ENCODE results near the gene GTPBP10.
"Not testable (repeated sequence)": the region's sequence is repeated elsewhere in the genome, so short reads cannot be mapped to it uniquely, and the experiment has no call there.

The GTPBP10 gene

DNA sequence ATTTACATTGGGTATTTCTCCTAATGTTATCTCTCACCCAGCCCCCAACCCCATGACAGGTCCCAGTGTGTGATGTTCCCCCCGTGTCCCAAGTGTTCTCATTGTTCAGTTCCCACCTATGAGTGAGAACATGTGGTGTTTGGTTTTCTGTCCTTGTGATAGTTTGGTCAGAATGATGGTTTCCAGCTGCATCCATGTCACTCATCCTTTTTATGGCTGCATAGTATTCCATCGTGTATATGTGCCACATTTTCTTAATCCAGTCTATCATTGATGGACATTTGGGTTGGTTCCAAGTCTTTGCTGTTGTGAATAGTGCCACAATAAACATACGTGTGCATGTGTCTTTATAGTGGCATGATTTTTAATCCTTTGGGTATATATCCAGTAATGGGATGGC is 3.5 kb downstream of the GTPBP10 start:
- DNase-seq (ENCODE audit: extremely low spot score, insufficient read length, low read depth); FAIRE-seq: not testable (repeated sequence)

DNA sequence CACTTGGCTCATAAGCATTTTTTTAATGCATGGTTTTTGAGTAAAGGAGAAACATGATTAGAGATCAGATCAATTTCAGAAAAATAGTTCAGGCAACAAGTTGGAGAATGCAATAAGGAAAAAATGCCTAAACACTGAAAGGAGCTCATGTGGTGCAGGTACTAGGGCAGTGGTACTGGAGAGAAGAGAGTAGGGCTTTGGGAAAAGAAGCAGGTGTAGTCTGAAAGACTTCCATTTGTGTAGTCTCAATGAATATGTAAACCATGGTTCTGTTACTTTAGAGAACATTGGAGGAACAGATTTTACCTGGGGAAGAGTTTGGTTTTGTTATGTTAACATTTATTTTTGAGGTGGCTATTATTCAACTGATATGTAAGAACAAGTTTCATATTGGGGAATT is 5.5 kb downstream of the GTPBP10 start:
- no peak for FAIRE-seq
- no peak for DNase-seq (ENCODE audit: extremely low spot score, insufficient read length, low read depth)

DNA sequence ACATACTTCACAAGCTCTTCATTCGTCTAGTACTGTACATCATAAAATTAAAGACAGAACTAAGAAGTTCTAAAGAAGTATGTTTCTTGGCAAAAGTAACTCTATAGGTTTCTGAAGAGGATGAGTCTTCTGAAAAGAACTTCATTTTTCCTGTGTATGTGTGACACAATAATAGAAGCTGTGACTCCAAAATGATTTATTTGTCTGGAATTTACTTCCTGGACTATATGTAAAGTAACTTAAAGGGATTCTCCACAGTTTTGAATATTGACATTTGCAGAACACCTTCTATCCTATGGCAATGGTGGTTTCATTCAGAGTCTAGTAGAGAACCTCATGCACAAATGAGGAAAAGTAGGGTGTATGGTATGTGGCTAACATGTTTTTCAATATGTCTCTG is 36.9 kb downstream of the GTPBP10 start:
- FAIRE-seq (no peak), DNase-seq (ENCODE audit: extremely low spot score, insufficient read length, low read depth) (no peak)

DNA sequence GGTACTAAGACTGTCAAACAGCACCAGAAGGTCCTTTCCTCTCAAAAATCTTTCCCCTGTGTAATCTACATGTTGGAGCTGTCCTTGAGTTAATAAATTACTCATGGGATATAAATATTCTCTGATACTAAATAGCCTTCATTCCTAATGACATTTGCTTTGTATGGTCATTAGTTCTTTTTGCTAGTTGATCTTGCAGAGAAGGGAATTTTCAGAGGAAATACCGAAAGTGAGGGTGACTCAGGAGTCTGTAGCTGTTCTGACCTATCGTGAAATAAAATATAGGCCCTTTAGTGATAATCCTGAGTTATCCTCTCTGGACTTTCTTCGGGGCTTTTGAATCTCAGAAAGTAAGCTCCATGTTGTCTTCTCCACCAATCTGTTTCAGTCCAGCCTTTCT is 37.3 kb downstream of the GTPBP10 start:
- no peak for FAIRE-seq
- DNase-seq (ENCODE audit: extremely low spot score, insufficient read length, low read depth), result no peak

DNA sequence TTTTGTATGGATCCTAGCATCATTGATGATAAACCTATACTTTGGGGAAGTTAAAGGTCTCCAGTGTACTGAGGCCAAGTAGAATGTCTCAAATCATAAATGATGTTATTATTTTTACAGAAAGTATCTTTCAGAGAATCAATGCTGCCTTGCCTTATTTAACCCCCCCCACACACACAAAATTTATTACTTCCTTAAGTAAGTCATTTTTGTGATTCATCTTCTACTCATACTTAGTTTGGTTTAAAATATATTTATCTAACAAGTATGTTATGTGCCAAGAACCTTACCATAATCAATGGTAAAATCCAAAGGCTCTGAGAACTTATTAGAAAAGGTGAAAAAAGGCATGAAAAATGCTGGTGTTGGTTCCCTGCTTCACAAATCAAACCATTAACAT is 37.9 kb downstream of the GTPBP10 start:
- FAIRE-seq, result no peak
- no peak for DNase-seq (ENCODE audit: extremely low spot score, insufficient read length, low read depth)

DNA sequence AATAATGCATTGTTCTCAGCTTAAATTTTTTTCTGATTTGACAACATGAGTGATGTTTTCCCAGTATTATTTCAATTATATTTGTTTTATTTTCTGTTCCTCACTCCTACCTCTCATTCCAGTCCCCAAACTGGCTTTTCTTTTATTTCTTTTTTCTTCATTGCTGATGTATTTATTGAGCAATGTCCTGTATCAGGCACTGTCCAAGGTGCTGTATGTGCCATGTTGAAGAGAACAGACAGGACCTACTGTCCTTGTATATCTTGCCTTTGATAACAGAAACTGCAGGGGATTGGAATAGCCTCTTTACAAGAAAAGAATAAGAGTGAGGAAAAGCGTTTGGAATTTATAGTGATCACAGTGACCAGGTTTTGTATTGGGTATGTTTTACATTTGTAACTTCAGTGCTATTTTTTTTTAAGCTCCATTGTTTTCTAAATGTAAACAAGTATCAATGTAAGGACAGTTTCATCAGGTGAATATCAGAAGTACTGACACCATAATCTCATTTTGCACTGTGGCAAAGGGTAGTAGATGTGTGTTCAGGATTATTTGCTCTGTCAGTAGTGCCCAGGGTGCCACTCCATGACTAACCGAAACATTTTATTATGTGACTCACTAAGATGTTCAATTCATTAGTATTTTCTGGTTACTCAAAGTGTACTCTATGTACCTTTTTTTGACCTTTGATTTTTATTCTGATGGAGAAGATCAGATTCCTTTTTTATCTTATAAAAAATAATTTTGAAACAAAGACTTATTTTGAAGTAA is 41.1 kb downstream of the GTPBP10 start:
- no peak for FAIRE-seq
- DNase-seq (ENCODE audit: extremely low spot score, insufficient read length, low read depth), result no peak

DNA sequence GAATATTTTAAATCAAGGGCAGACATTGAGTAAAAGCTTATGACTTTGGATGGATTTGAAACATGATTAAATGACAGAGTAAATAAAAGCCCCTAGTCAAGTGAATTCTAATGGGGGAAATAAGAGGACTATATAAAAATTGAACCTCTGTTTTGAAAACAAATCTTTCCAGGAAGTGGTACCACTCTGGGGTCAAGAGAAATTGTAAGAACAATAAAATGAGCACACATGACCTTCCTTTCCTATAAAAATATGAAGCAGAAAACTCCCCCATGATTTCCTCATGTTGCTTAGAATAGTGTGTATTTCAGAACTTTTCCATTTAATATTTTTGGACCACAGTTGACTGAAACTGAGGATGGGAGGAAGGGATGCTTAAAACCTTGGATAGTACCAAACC is 44.4 kb downstream of the GTPBP10 start:
- no peak for FAIRE-seq
- DNase-seq (ENCODE audit: extremely low spot score, insufficient read length, low read depth), result no peak

DNA sequence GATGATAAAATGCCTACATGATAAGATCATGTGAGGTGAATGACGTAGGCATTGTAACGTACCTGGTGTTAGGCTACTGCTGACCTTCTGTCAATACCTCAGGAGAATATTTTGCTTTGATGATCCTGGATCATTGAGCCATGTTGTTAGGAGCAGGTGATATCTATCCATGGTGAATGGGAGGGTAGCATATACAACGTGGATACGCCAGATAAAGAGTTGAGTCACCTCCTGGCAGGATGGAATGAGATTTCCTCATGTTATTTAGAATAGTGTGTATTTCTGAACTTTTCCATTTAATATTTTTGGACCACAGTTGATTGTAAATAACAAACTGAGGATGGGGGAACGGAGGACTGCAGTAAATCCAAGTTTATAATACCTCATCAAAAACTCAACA is 45.0 kb downstream of the GTPBP10 start:
- no peak for DNase-seq (ENCODE audit: extremely low spot score, insufficient read length, low read depth)
- FAIRE-seq, result no peak

DNA sequence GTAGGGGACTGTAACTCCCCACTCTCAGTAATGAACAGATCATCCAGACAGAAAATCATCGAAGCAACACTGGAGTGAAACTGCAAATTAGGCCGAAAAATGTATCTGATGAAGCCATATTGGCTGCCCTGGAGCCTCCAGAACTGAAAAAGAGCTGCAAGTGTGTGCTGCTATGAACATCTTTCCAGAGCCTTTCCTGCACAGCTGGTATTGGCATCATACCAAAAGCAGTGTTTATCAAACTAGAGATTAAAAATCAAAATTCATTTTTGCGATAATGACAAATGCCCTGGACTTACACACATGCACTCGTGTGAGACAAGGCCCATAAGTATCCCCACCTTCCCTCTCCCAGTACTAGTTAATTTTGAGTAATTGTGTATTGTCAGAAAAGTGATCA is 49.9 kb downstream of the GTPBP10 start:
- no peak for FAIRE-seq

DNA sequence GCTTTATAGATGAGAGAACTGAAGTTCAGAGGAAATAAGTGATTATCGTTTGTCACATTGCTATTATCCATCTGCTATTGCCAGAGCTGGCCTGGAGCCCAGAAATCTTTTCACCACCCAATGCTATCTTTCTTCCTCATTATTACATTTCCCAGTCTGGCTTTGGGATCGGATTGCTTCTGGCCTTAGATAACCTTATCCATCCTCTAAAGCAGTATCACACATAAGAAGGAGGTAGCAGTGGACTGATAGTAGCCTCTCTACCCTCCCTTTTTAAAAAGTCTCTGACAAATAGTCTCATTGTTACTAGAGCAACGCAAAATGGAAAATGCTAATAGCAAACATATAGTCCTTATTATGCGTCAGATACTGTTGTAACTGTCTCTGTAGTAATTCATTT is 55.5 kb downstream of the GTPBP10 start:
- no peak for FAIRE-seq
- DNase-seq (ENCODE audit: extremely low spot score, insufficient read length, low read depth), result no peak

More for the DNA sequence above, 49.9 kb downstream of the GTPBP10 start:
- no peak for DNase-seq (ENCODE audit: extremely low spot score, insufficient read length, low read depth)

DNA sequence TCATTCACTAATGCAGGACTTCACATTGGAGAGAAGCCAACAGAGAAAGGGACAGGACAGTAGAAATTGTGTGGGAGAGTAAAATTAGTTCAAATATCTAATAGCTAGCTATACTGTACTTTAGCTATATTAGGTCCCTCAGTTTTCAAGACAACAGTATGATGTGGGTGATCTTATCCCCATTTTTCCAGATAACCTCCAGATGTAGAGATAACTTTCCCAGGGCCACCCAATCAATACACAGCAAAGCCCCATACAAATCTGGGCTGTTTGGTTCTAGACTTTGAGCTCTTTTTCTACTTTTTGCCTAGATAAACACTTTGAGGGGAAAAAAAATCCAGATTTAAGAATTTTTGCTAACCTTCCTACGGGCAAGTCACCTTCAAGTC is 56.3 kb downstream of the GTPBP10 start:
- DNase-seq (ENCODE audit: extremely low spot score, insufficient read length, low read depth) (no peak), FAIRE-seq (no peak)

DNA sequence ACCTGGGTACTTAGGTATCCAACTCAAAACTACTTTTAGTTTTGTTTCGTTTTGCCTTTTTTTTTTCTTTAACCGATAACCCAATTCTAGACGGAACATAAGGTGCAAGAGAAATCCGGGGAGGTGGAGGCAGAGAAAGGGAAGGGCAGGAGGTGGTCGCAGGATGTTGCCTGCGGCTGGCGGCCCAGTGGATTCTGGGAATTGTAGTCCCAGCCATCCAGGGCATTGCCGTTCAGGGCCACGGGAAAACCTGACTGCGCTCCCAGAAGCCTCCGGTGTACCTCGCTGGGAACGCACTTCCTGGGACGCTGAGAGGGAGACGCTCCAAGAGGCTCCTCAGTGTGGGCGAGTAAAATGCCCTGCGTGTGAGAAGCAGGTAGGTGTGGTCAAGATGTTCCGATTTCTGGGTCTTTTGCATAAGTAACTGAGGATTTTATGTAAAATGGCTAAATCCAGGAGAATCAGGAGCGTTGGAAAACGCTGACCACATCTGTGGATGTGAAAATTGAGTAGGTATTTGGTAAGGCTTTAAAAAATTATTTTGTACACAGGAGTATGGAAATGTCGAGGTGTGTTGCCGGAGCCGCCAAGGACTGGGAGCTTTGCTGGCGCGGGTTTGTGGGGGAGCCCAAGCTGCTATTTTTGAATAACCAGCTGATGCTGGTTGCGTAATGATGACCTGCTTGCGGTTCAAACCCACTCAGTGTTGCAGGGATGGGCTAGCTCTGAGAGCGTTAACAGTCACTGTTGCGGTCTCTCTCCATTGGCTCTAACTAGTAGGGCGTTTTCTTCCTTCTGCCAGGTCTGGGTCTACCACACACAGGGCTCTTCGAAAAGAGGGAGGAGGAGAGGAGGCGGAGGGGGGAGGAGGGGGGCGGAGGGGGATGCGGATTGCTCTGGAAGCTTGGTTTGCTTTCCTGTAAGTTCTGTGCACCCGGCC is 56.9 kb downstream of the GTPBP10 start, which contains the start of gene CLDN12:
Gene CLDN12, plus strand, starts transcription at position 288 of the 940 bp plus-strand sequence. CDS start 9,216 bp downstream, outside the sequence.
- DNase-seq (ENCODE audit: extremely low spot score, insufficient read length, low read depth) (peak; percentile 62), FAIRE-seq (peak; percentile 96)

DNA sequence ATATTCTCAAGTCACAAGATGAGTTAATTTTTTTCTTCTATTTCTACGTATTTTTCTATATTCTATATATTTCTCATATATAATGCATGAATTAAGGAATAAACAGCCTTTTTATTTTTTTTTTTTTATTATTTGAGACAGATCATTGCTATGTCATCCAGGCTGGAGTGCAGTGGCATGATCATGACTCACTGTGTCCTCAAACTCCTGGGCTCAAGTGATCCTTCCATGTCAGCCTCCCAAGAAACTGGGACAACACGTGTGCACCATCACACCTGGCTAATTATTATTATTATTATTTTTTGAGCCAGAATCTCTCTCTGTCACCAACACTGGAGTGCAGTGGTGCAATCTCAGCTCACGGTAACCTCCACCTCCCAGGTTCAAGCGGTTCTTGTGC is 58.3 kb downstream of the GTPBP10 start:
- DNase-seq (ENCODE audit: extremely low spot score, insufficient read length, low read depth) (no peak), FAIRE-seq (no peak)

DNA sequence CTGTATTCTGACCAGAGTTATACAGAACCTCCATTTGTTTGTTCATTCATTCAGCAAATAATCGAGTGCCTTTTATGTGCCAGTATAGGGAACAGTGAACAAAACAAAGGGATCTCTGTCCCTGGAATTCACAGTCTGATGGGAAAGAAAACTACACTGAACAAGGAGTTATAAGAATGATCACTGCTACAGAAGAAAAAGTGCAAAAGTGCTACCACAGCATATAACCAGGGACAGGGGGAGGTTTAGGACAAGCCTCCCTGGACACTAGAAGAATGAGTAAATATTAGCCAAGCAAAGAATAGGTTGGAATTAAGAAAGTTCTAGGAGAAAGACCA is 60.9 kb downstream of the GTPBP10 start:
- DNase-seq (ENCODE audit: extremely low spot score, insufficient read length, low read depth) (no peak), FAIRE-seq (no peak)

DNA sequence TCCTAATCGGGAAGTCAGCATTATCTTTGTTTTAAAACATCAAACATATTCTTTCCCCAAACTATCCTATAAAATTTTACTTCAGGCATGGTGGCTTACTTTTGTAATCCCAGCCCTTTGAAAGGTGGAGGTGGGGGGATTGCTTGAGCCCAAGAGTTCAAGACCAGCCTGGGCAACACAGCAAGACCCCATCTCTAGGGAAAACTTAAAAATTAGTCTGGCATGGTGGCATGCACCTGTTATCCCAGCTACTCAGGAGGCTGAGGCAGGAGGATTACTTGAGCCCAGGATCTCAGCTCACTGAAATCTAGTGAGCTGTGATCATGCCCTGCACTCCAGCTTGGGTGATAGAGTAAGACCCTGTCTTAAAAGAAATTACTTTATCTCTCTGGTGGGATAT is 61.6 kb downstream of the GTPBP10 start:
- FAIRE-seq (no peak), DNase-seq (ENCODE audit: extremely low spot score, insufficient read length, low read depth) (no peak)

DNA sequence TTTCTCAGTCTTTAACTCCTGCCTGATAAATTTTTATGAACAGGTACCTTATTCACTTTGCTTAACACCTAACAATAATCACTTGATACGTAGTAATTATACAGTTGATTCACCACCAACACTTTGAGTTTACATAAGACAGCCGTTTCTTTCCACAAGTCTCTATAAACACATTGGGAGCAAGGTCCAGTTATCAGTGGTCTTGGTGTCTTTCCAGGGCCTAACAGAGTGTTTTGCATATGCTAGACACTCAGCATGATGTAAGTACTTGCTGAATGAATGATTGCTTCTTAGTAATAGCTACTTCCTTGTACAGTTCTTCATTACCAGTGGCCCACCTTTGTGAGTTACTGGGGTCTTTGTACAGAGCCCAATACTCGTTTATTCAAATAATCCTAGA is 63.2 kb downstream of the GTPBP10 start:
- DNase-seq (ENCODE audit: extremely low spot score, insufficient read length, low read depth) (no peak), FAIRE-seq (no peak)

DNA sequence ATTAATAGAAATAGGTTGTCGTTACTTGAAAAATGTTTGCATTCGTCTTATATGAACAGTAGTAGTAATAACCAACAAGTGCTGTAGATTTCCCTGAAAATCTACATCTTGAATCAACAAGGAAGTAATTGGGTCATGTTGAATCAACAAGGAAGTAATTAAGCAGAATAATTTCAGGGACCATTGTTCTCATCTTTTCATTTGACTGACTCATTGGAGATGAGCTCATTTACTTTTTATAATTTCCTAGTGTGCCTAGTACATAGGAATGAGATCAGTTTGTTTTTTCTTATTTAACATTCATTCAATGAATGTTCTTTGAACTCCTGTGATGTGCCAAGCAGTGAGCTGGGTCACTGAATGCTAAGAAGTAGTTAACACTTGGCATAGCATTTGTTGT is 65.0 kb downstream of the GTPBP10 start:
- FAIRE-seq, result no peak
- no peak for DNase-seq (ENCODE audit: extremely low spot score, insufficient read length, low read depth)

DNA sequence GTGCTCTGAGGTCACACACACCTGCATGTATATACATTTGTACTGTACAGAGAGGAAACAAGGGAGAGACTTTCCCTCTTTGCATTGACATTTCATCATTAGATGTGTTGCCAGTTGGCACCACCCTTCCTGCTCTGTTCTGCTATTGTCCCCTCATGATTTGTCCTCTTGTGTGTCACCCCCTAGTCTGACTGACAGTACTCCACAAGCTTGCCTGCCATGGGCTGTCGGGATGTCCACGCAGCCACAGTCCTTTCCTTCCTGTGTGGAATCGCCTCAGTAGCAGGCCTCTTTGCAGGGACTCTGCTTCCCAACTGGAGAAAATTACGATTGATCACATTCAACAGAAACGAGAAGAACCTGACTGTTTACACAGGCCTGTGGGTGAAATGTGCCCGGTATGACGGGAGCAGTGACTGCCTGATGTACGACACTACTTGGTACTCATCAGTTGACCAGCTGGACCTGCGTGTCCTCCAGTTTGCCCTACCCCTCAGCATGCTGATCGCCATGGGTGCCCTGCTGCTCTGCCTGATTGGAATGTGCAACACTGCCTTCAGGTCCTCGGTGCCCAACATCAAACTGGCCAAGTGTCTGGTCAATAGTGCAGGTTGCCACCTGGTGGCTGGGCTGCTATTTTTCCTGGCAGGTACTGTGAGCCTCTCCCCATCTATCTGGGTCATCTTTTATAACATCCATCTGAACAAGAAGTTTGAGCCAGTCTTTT is 66.1 kb downstream of the GTPBP10 start:
- DNase-seq (ENCODE audit: extremely low spot score, insufficient read length, low read depth) (no peak), FAIRE-seq (no peak)

DNA sequence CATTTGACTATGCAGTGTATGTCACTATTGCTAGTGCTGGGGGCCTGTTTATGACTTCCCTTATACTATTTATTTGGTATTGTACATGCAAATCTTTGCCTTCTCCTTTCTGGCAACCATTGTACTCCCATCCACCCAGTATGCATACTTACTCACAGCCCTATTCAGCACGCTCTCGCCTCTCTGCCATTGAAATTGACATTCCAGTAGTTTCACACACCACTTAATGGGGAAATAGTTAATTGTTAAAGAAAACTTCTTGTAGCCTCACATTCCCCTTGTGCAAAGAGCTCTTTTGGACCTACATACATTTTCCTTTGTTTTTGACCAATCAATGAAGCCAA is 66.6 kb downstream of the GTPBP10 start:
- peak; percentile 55 for FAIRE-seq
- DNase-seq (ENCODE audit: extremely low spot score, insufficient read length, low read depth), result no peak

DNA sequence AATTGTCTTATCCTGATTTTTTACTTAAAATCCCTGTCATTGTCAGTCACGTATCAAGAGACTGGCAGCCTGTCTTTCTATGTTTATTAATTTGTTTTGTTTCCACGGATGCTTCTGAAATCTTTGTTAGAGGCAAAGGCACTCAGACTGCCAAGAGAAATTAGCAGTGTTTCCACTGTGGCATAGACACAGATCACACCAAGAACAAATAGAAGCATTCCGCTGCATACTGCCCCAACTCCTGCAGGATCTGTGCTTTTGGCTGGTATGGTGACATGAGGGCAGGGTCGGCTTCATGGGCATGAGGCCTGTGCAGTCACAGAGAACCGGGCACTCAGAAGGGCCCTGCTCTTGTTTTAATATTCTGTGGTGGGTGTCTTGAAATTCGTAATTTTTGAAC is 75.1 kb downstream of the GTPBP10 start:
- DNase-seq (ENCODE audit: extremely low spot score, insufficient read length, low read depth), result no peak
- no peak for FAIRE-seq

DNA sequence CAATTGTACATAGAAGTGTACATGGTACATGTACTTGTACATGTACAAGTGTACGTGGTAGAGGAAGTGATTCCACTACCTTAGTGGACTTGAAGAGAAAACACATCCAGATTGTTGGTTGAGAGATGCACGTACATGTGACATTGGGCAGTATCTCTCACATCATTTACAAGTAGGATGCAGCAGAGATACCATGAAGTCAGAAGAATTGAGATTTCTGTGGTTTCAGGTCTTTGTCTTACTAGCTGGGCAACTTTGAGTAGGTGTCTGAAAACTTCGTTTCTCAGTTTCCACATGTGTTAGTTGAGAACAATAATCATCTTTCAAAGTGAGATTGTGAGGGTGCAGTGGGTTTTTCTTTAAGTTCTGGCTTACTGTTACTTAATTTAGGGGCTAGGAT is 78.2 kb downstream of the GTPBP10 start:
- no peak for DNase-seq (ENCODE audit: extremely low spot score, insufficient read length, low read depth)
- FAIRE-seq, result peak; percentile 68

Data from GM18507 (cell line).